Measurements from ENCODE around the gene MED13L. TPM values are rescaled to one million over a fixed set of nuclear protein-coding genes. Genes with fewer than 3 reads are reported as not detected.

Gene MED13L
- total and polyA plus RNA-seq, 2 donors (not counting 3 experiments of a cell fraction or from before 2014, with no cell fraction given): 27.4 to 93.6 TPM

DNA sequence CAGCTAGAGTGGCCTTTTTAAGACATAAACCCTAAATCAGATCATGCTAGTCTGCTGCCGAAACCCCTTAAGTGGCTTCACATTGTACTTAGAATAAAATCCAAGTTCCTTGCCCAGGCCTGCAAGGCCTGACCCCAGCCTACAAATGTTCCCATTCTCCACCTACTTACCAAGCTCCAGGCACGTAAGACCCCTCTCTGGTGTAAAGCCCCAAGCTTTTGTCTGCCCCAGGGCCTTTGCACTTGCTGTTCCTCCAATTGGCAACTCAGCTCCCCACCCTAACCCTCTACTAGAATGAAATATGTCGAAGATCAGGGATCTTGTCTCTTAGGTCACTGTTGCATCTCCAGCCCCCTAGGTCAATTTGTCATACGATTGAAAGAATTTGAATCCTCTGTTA lies 27.1 kb upstream of the MED13L start:
- POLR2A ChIA-PET: no interaction called here
- CTCF ChIA-PET: no interaction called here
- TF ChIP-seq JUN (IDR thresholded peaks at IDR 0.05; ENCODE audit: borderline replicate concordance, insufficient read depth, insufficient read length, low read depth) (no peak), POLR2AphosphoS5 (IDR thresholded peaks at IDR 0.05; ENCODE audit: insufficient read depth, low read depth, low read length) (no peak), POLR2A (IDR thresholded peaks at IDR 0.05; ENCODE audit: low read depth, low read length) (no peak), MYC (IDR thresholded peaks at IDR 0.05; ENCODE audit: low read depth, low read length) (no peak), GATA2 (IDR thresholded peaks at IDR 0.05; ENCODE audit: insufficient read depth, insufficient read length, low read depth, low read length) (no peak), EZH2 (IDR thresholded peaks at IDR 0.05; ENCODE audit: borderline replicate concordance, low read depth, low read length, severe bottlenecking) (no peak), FOS (IDR thresholded peaks at IDR 0.05; ENCODE audit: borderline replicate concordance, insufficient read depth, low read length) (no peak)
- TF ChIP-seq, protein P1, sequence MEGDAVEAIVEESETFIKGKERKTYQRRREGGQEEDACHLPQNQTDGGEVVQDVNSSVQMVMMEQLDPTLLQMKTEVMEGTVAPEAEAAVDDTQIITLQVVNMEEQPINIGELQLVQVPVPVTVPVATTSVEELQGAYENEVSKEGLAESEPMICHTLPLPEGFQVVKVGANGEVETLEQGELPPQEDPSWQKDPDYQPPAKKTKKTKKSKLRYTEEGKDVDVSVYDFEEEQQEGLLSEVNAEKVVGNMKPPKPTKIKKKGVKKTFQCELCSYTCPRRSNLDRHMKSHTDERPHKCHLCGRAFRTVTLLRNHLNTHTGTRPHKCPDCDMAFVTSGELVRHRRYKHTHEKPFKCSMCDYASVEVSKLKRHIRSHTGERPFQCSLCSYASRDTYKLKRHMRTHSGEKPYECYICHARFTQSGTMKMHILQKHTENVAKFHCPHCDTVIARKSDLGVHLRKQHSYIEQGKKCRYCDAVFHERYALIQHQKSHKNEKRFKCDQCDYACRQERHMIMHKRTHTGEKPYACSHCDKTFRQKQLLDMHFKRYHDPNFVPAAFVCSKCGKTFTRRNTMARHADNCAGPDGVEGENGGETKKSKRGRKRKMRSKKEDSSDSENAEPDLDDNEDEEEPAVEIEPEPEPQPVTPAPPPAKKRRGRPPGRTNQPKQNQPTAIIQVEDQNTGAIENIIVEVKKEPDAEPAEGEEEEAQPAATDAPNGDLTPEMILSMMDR (IDR thresholded peaks at IDR 0.05; ENCODE audit: extremely low read depth in 1 of 2, insufficient read depth in 1 of 2, low read depth in 1 of 2, low read length in 2 of 2): no peak
- TF ChIP-seq, protein P2, sequence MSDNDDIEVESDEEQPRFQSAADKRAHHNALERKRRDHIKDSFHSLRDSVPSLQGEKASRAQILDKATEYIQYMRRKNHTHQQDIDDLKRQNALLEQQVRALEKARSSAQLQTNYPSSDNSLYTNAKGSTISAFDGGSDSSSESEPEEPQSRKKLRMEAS (IDR thresholded peaks at IDR 0.05; ENCODE audit: insufficient read depth, insufficient read length): no peak

More for the DNA sequence above, 27.1 kb upstream of the MED13L start:
- Histone ChIP-seq H4K20me1 (replicated peaks; ENCODE audit: control insufficient read depth, extremely low read depth, insufficient read depth, low read length) (no peaks in the 10 kb centered on the region), H3K4me3 (replicated peaks in 1 of 3; ENCODE audit: insufficient read depth in 1 of 3, low read depth in 1 of 3, low read length in 3 of 3) (no peak overlapping the region), H2AFZ (ENCODE audit: low read depth, low read length) (no peak overlapping the region), H3K9ac (replicated peaks; ENCODE audit: extremely low read depth, insufficient read depth, low read length) (no peak overlapping the region), H3K4me1 (ENCODE audit: control insufficient read depth, extremely low read depth, insufficient read depth, low read length) (no peaks in the 10 kb centered on the region), H3K9me1 (replicated peaks; ENCODE audit: control insufficient read depth, extremely low read depth, insufficient read depth, low read length) (no peaks in the 10 kb centered on the region), H3K36me3 (ENCODE audit: control insufficient read depth in 2 of 2, extremely low read depth in 1 of 2, insufficient read depth in 2 of 2, low read length in 2 of 2) (no peaks in the 10 kb centered on the region), H3K79me2 (ENCODE audit: control insufficient read depth, insufficient read depth, low read length) (no peaks in the 10 kb centered on the region), H3K4me2 (ENCODE audit: insufficient read depth, low read length) (no peak overlapping the region), H3K9me3 (replicated peaks; ENCODE audit: control insufficient read depth, insufficient read depth, low read length) (no peaks in the 10 kb centered on the region), H3K27ac (ENCODE audit: insufficient read depth, low read depth, low read length) (no peak overlapping the region), H3K27me3 (ENCODE audit: control insufficient read depth in 2 of 2, insufficient read depth in 2 of 2, low read length in 2 of 2) (peaks cover 10 to 18% of the 10 kb centered on the region in 2 experiments)
- no peak for DNase-seq (ENCODE audit: low read depth, low spot score)
- no peak for FAIRE-seq
- intact Hi-C loops (cut with micrococcal nuclease) (no loop called here), dilution Hi-C loops (cut with MboI; ENCODE audit: extremely low pct_ligation_motif_present, low sequenced_read_pairs) (no loop called here)
- BruUV-seq (replicated peaks): no TSS peak
